ENCODE measurements around the gene MPDU1.

The MPDU1 gene

DNA sequence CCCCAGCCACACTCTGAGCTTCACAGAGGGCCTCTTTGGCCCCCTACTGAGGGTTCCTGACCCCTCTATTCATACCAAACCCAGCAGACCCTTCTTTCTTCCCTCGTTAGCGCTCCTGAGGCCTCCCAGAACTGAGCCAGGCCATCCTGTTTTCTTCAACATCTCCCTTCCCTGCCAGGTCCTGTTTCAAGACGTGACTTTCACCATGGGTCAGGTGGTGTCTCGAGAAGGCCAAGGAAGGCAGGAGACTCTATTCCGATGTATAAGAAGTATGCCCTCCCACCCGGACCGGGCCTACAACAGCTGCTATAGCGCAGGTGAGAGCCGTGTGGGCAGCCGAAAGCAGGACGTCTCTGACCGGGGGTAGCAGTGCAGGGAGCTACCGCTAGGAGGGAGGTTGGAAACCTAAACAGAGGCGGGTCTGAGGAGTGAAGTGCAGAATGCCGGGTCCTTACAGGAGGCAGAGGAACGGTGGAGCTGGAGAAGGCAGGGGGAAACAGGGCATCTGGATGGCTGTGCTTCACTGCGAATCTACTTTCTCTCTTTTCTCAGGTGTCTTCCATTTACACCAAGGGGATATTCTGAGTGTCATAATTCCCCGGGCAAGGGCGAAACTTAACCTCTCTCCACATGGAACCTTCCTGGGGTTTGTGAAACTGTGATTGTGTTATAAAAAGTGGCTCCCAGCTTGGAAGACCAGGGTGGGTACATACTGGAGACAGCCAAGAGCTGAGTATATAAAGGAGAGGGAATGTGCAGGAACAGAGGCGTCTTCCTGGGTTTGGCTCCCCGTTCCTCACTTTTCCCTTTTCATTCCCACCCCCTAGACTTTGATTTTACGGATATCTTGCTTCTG, 23.3 kb upstream of the MPDU1 start:
- peak; percentile 61 for DNase-seq (ENCODE audit: low spot score)

DNA sequence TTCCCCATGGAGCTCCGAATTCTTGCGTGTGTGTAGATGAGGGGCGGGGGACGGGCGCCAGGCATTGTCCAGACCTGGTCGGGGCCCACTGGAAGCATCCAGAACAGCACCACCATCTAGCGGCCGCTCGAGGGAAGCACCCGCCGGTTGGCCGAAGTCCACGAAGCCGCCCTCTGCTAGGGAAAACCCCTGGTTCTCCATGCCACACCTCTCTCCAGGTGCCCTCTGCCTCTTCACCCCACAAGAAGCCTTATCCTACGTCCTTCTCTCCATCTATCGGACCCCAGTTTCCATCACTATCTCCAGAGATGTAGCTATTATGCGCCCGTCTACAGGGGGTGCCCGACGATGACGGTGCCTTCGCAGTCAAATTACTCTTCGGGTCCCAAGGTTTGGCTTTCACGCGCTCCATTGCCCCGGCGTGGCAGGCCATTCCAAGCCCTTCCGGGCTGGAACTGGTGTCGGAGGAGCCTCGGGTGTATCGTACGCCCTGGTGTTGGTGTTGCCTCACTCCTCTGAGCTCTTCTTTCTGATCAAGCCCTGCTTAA, 22.6 kb upstream of the MPDU1 start:
- DNase-seq (ENCODE audit: low spot score), result peak; percentile 83

DNA sequence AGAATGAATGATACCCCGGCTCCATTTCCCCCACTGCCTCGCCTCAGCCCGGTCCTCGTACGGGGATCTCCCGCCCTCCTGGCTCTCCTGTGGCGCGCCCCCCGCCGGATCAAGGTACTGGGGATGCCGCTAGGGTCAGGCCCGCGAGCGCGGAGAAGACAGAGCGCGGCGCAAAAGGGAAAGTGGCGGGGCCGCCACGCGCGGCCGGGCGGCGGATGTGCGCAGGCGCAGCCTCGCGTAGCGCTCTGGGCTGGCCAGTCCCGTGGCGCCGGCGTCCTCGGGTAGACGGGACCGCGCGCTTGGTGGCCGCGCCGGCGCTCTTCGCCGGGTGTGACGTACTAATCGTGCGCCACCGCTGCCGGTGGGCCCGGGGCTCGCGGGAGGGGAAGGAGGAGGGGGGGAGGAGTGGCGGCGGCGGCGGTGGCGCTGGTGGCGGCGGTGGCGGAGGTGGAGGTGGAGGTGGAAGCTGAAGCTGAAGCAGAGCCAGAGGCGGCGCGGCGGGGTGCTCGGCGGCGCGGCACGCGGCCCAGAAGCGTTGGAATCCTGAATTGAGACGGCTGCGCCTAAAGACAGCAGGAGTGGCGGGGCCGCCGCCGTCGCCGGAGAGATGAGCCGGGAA, 22.0 kb upstream of the MPDU1 start, which contains the start of gene SENP3:
Gene SENP3, plus strand, starts transcription at position 331 of the 619 bp plus-strand sequence. CDS start 1,158 bp downstream, outside the sequence.
- DNase-seq (ENCODE audit: low spot score), result peak; percentile 89

DNA sequence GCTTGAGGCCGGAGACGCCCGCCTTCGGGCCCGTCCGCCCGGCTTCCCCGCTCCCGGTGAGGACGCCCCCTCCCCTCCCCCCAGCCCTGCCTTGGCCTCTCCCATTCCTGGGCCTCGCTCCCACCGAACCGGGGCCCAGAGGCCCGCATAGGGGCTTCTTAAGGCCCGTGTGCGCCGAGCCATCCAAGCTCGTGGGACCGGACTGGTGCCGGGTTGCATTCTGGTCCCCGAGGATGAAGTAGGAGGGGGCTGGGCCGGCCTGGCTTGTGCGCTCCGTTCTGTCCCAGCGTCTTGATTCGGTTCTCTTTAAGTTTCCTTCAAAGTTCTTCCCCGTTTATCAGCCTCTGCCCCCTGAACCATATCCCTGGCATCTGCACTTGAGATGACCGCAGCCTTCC, 21.4 kb upstream of the MPDU1 start:
- no peak for DNase-seq (ENCODE audit: low spot score)

DNA sequence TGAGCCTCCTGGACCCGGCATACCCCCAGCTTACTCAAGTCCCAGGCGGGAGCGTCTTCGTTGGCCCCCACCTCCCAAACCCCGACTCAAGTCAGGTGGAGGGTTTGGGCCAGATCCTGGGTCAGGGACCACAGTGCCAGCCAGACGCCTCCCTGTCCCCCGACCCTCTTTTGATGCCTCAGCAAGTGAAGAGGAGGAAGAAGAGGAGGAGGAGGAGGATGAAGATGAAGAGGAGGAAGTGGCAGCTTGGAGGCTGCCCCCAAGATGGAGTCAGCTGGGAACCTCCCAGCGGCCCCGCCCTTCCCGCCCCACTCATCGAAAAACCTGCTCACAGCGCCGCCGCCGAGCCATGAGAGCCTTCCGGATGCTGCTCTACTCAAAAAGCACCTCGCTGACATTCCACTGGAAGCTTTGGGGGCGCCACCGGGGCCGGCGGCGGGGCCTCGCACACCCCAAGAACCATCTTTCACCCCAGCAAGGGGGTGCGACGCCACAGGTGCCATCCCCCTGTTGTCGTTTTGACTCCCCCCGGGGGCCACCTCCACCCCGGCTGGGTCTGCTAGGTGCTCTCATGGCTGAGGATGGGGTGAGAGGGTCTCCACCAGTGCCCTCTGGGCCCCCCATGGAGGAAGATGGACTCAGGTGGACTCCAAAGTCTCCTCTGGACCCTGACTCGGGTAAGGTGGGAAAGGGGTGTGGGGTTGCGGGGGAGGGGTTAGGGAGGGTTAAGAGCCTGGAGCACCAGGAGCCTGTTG, 20.4 kb upstream of the MPDU1 start:
- DNase-seq (ENCODE audit: low spot score), result no peak

DNA sequence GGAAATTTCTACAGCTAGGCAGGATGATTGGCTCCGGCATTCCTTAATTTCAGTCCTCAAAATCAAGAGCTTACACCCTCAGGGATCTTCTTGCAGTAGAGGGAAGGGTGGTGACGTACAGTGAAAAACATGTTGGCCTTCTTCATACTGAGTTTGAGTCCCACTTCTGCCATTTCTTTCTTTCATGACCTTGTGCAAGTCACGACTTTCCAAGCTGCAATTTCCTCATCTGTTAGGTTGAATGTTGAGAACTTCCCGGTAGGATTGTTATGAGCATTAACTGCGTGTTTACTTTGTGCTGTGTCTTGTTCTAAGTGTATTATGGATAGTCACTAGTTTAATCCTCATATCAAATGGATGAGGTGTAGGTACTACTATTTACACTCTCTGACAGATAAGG, 14.1 kb upstream of the MPDU1 start:
- no peak for DNase-seq (ENCODE audit: low spot score)

DNA sequence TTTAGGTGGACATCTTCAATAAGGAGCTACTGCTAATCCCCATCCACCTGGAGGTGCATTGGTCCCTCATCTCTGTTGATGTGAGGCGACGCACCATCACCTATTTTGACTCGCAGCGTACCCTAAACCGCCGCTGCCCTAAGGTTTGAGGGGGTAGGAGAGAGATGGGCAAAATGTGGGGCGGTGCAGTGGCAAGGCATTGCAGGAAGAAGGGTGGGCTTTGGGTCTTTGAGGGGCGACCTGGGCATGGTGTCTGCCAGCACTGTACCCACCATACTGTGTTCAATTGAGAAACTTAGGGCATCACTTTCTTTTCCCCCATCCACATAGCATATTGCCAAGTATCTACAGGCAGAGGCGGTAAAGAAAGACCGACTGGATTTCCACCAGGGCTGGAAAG, 13.3 kb upstream of the MPDU1 start:
- DNase-seq (ENCODE audit: low spot score), result no peak

DNA sequence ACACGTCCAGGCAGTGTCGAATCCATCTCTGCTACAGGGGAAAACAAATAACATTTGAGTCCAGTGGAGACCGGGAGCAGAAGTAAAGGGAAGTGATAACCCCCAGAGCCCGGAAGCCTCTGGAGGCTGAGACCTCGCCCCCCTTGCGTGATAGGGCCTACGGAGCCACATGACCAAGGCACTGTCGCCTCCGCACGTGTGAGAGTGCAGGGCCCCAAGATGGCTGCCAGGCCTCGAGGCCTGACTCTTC, 11.4 kb upstream of the MPDU1 start:
- no peak for DNase-seq (ENCODE audit: low spot score)

DNA sequence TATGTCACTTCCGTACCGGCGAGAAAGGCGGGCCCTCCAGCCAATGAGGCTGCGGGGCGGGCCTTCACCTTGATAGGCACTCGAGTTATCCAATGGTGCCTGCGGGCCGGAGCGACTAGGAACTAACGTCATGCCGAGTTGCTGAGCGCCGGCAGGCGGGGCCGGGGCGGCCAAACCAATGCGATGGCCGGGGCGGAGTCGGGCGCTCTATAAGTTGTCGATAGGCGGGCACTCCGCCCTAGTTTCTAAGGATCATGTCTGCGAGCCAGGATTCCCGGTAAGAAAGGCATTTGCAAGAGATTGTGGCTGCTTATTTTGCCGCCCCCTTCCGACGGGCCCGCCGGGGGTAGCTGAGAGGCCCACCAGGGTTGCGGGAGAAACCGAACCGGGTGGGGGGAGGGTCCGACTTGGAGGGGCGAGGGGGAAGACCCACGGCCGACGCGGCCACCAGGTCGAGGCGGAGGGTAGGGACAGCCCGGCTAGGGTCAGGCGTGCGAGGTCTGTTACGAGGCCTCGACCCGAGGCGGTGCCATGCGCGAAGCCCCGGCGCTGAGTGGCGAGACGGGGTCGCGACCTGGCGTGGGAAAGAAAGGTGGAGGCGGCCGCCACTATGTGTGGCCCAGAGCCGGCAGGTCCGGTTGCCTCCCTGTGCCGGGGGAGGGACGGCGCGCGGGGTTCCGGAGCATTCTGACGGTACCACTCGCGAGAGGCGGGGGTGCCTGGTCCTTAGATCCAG, 10.9 kb upstream of the MPDU1 start:
- peak; percentile 100 for DNase-seq (ENCODE audit: low spot score)

DNA sequence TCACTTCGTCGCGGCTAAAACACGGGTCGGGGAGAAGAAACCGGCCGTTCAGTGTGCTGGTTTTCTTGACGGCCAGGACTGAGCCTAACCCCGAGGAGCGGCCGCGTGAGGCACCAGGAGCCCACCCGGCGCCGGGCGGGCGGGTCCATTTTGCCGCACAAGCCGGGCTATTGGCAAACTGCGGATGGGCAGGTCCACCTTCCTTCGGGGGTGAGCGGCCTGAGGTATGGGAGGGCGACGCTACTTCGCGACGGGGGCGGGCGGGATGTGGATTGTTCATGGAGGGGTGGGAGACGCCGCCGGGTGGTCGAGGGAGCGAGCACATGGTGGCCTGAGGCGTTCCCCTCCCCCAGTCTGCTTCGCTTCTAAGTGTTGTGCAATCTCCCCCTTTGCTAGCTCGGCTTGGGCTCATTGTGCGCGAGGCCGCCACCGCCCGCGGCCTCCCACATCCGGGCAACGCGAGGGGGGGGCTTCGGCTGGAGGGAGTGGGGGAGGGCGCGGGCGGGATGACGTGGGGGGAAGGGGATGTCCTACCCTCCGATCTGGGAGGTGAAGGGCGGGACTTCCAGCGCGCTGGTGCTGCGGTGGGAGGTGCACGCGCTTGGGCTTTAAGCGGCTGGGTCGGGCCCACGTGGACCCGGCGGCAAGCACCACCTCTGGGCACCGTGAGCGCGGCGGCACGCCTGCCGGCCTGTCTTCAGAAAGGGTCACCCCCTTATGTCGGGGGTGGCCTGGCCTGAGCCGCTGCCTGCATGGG, 10.2 kb upstream of the MPDU1 start:
- peak; percentile 93 for DNase-seq (ENCODE audit: low spot score)

DNA sequence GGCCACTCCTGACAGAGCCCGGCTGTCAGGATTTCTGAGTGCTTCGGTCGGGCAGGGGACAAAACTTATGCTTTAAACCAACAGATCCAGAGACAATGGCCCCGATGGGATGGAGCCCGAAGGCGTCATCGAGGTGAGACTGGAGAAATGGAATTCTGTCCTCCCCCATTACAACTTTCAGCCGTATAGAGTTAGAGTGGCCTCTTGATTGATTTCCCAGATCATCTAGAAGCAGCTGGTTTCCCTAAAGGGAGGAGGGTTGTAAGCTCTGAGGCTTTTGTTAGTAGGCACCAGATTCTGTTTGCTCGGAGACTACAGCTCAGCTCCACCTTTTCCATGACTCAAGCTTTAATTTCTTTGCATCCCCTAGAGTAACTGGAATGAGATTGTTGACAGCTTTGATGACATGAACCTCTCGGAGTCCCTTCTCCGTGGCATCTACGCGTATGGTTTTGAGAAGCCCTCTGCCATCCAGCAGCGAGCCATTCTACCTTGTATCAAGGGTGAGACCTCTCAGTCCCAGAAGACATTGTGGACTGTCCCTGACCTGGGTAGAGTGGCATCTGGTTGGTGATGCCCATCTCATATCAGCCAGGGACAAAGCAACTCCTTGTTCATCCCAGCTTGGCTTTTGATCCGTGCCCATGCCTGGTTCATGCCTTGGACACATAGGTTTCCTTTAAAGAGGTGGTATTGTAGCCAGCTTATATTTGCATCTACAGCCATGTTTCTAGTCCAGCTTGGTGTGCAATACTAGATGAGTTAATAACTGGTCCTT, 9.3 kb upstream of the MPDU1 start:
- DNase-seq (ENCODE audit: low spot score), result no peak

DNA sequence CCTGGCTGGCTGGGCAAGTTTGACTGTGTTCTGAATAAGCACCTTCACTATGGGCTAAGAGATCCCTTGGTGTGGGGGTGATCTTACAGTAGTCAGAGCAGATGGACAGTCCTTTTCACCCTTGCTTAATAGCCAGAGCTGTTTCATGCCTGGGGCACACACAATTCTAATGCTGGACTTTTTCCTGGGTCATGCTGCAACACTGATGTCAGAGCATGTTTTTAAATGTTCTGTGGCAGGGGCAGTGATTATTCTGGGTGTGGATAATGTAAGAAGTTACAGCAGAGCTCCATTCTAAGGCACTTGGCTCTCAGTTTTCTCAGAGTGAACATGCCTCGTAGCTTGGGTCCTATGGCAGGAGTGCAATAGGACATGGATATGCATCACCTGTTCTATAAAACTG, 8.2 kb upstream of the MPDU1 start:
- no peak for DNase-seq (ENCODE audit: low spot score)

DNA sequence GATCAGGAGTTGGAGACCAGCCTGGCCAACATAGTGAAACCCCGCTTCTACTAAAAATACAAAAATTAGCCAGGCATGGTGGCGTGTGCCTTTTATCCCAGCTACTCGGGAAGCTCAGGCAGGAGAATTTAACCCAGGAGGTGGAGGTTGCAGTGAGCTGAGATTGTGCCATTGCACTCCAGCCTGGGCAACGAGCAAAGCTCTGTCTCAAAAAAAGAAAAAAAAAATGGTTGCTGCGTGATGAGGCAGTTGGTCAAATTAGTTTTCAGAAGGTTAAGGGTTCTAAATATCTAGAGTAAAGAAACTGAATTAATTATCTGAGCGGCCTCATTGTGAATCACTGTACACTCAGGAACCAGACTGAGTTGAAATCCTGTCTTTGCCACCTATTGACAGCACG, 7.7 kb upstream of the MPDU1 start:
- no peak for DNase-seq (ENCODE audit: low spot score)

DNA sequence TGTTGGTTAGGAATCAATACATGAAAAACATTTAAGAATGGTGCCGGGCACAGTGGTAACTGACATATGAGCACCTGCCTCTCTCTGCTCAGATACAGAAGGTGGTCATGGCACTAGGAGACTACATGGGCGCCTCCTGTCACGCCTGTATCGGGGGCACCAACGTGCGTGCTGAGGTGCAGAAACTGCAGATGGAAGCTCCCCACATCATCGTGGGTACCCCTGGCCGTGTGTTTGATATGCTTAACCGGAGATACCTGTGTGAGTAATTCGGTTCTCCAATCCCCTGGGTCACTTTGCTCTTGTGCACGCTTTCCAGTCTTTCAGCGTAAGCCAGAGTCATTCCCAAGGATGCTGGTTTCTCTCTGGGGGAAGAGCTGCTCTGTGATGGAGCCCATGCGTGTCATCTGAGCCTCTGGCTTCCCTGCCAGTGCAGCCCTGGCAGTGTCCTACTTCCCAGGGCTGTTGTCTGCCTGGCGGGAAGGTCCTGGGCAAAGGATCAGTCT, 7.2 kb upstream of the MPDU1 start:
- DNase-seq (ENCODE audit: low spot score), result no peak

DNA sequence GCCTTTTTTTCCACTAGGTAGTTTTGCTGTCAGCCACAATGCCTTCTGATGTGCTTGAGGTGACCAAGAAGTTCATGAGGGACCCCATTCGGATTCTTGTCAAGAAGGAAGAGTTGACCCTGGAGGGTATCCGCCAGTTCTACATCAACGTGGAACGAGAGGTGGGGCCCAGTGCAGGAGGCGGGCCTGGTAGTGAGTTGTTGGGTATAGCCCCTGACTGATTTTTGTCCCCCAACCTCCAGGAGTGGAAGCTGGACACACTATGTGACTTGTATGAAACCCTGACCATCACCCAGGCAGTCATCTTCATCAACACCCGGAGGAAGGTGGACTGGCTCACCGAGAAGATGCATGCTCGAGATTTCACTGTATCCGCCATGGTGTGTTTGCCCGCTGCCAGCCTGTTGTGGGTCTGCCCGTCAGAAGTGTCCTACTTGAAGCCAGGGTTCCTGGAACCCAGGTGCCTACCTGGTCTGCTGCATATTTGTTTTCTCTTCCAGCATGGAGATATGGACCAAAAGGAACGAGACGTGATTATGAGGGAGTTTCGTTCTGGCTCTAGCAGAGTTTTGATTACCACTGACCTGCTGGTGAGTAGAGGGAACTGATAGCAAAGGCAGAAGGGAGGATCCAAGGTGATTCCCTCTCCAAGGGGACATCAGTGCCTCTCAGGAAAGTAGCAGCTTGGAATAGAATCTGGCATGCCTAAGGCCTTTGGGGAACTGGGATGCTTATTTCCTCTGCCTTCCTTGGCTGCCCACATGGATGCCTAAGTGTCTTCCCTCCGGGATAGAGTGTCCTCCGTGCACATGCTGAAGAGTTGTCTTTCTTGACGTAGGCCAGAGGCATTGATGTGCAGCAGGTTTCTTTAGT, 6.1 kb upstream of the MPDU1 start:
- no peak for DNase-seq (ENCODE audit: low spot score)

DNA sequence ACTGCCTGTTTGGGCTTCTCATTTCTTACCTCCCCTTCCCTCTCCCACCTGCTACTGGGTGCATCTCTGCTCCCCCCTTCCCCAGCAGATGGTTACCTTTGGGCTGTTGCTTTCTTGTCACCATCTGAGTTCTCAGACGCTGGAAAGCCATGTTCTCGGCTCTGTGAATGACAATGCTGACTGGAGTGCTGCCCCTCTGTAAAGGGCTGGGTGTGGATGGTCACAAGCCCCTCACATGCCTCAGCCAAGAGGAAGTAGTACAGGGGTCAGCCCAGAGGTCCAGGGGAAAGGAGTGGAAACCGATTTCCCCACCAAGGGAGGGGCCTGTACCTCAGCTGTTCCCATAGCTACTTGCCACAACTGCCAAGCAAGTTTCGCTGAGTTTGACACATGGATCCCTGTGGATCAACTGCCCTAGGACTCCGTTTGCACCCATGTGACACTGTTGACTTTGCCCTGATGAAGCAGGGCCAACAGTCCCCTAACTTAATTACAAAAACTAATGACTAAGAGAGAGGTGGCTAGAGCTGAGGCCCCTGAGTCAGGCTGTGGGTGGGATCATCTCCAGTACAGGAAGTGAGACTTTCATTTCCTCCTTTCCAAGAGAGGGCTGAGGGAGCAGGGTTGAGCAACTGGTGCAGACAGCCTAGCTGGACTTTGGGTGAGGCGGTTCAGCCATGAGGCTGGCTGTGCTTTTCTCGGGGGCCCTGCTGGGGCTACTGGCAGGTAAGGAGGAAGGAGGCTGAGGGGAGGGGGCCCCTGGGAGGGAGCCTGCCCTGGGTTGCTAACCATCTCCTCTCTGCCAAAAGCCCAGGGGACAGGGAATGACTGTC, 4.4 kb upstream of the MPDU1 start, which contains the start of gene CD68:
Gene CD68, plus strand, starts transcription at position 638 of the 833 bp plus-strand sequence. Its CDS starts 40 bp downstream, at position 678.
- DNase-seq (ENCODE audit: low spot score), result peak; percentile 77

DNA sequence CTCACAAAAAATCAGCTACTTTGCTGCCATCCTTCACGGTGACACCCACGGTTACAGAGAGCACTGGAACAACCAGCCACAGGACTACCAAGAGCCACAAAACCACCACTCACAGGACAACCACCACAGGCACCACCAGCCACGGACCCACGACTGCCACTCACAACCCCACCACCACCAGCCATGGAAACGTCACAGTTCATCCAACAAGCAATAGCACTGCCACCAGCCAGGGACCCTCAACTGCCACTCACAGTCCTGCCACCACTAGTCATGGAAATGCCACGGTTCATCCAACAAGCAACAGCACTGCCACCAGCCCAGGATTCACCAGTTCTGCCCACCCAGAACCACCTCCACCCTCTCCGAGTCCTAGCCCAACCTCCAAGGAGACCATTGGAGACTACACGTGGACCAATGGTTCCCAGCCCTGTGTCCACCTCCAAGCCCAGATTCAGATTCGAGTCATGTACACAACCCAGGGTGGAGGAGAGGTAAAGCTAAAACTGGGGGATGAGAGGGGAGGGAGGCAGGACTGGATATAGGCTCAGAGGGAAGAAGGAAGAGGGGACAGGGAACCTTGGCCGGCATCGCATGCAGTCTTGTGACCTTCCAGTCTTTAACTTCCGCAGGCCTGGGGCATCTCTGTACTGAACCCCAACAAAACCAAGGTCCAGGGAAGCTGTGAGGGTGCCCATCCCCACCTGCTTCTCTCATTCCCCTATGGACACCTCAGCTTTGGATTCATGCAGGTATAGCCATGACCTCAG, 3.6 kb upstream of the MPDU1 start:
- DNase-seq (ENCODE audit: low spot score), result no peak

Data from CD4-positive, alpha-beta T cell treated with Interleukin-2 at 100 ng/mL for 4 hours (primary cell).